Central memory CD4-positive, alpha-beta T cell (primary cell): Measurements from ENCODE around the gene CBFA2T3.

Source experiments
- DNase-seq: peaks from one replicate; pipeline ENCODE4 v3.0.0; 2022

Gene CBFA2T3

DNA sequence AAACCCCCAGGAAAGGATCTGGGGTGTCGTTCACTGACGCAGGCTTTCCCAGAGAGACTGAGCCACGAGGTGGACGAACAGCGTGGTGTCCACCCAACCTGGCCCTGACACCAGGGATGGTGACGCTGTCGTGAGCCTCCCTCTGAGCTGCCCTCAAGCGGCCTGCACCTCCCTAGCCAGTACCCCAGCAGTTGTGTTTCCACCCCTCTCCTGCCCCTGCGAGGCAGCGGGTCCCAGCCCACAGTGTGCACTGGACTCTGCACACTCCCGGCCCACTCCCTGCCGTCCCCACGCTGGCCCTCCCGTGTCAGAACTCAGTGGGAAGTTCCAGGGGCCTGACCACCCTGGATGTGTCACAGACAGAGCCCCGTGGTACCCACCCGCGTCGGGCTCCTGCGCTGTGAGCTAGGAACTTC is 39.8 kb downstream of the CBFA2T3 start:
- no peak for DNase-seq

DNA sequence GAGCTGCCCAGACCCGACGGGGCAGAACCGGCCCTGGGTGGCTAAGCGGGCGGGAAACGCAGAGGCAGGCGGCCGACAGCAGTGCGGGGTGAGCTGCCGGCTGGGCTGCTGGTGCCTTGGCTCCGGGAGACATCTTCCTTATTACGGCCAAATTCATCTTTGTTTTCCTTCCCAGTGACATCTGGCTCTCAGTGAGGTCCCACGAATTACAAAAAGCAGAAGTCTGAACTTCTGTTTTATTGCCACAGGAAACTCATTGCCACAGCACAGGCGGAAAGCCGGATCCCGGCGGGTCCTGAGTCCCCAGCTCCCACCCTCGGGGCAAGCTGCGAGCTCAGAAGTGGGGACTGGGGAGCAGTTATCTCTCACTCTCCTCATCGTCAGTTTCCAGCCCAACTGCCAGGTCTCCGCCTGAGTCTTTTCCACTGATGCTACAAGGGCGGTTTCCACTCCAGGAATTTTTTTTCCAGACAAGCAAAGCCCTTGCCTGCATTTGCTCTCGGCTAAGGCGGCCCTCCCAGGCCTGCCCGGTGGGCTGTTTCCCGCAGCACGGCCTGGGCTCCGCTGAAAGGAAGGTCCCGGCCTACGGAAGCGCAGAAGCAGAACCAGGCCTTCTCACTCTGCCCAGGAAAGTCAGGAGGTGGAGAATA is 40.3 kb downstream of the CBFA2T3 start:
- no peak for DNase-seq

DNA sequence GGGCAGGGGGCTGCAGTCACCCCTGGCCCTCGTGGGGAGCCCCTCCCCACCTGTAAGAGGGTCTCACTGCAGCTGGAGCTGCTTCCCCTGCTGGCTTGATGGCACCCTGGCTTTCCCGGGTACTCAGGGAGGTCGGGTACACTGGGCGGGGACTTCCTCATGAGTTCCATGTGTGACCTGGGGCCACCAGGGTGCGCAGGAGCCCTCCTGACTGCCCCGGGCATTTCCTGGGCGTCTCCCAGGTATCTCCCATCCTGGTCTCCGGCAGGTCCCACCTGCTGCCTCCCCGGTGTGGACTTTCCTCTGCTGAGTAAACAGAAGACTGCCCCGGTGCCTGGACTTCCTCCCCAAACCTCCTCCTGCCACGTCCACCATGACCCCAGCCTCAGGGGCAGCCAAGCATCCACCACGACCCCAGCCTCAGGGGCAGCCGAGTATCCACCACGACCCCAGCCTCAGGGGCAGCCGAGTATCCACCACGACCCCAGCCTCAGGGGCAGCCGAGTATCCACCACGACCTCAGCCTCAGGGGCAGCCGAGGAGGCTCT is 40.9 kb downstream of the CBFA2T3 start:
- DNase-seq, result no peak

DNA sequence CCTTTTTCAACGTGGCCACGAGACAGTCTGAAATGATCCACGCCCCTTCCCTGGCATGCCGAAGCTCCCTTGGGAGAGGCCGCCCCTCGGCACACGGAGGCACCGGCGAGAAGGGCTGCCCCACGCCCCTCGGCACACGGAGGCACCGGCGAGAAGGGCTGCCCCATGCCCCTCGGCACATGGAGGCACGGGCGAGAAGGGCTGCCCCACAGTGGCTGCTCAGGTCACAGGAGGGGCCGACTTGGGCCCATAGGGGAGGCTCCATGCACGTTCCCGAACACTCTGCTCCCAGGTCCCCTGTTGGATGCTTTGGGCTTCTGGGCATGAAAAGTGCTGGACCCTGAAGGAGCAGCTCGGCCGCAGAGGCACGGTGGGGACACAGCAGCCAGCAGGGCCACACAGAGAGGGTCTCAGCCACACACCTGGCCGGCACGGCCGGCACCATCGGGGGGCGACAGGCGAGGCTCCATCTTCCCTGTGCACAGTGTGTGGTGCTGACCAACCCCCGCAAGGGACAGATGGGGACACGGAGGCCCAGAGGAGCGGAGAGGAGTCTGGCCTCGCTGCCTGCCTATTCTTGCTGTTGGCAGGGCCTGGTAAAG is 42.8 kb downstream of the CBFA2T3 start:
- no peak for DNase-seq

DNA sequence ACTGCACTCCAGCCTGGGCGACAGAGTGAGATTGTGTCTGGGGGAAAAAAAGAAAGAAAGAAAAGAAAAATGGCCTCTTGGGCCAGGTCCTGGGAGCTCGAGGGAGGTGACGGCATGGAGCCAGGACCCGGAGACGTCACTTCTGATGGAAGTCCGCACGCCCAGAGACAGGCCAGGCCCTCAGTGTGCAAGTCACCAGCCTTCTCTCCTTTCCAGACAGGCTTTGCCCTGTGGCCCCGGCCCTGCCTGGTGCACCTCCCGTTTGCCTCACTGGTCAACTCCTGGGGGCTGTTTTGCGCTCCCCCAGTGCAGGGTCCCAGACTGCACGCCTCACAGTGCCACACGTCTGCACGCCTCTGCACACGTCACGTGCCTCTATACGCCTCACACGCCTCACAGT is 44.1 kb downstream of the CBFA2T3 start:
- no peak for DNase-seq

DNA sequence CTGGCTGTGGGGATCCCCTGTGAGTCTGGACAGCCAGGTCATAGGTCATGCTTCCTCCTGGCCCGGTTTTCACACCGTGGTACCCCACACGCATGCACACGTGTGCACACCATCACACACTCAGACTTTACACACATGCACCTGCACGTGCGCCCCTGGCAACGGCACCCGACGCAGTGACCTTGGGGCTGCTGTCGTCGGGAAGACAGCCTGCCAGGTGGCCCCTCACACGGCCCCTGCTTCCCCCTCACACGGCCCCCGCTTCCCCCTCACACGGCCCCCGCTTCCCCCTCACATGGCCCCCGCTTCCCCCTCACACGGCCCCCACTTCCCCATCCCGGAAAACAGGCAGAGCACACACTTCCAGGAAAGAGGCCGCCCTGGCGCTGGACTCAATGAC is 45.1 kb downstream of the CBFA2T3 start:
- no peak for DNase-seq

DNA sequence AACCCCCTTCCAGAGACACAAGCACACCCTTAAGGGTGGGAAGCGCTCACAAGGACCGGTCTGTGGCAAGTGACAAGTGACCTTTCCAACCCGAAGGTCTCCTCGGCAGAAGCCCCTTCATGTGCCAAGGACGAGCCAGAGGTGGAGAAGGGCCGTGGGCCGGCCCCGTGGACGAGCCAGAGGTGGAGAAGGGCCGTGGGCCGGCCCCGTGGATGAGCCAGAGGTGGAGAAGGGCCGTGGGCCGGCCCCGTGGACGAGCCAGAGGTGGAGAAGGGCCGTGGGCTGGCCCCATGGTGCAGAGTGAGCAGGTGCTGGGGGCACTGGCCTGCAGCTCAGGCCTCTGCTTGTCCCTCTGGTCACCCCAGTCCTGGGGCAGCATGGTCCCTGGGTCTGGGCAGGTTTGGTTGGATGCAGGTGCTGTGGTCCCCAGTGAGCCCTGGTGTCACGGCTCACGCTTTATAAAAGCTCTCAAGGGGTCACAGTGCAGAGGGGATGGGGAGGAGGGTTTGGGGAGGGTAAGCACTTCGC is 45.6 kb downstream of the CBFA2T3 start:
- no peak for DNase-seq

DNA sequence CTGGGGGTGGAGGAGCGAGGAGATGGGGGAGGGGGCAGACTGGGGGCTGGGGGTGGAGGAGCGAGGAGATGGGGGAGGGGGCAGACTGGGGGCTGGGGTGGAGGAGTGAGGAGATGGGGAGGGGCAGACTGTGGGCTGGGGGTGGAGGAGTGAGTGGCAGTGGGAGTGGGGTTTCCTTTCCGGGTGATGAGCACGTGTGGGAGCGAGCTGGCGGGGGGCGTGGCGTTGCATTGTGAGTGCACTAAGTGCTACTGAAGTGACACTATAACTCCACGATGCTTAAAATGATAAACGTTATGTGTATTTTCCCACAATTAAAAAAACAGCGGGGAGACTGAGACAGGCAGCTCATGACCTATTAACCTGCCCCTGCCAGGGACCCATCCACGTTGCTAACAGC is 46.3 kb downstream of the CBFA2T3 start:
- no peak for DNase-seq

DNA sequence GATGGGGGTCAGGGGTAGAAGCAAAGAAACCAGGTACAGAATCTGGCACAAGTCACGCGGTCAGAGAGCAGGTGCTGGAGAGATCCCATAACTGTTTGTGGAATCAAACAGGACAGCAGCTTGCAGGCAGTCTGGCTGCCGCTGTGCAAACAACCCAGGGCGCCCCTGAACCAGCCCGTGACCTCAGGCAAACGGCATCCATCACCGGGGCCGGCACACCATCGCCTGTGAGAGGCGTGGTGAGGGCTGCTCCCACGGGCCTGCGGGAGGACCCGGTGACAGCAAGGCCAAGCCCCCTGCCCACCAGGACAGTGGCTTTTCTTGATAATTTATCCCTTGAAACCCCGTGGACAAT is 47.9 kb downstream of the CBFA2T3 start:
- no peak for DNase-seq

DNA sequence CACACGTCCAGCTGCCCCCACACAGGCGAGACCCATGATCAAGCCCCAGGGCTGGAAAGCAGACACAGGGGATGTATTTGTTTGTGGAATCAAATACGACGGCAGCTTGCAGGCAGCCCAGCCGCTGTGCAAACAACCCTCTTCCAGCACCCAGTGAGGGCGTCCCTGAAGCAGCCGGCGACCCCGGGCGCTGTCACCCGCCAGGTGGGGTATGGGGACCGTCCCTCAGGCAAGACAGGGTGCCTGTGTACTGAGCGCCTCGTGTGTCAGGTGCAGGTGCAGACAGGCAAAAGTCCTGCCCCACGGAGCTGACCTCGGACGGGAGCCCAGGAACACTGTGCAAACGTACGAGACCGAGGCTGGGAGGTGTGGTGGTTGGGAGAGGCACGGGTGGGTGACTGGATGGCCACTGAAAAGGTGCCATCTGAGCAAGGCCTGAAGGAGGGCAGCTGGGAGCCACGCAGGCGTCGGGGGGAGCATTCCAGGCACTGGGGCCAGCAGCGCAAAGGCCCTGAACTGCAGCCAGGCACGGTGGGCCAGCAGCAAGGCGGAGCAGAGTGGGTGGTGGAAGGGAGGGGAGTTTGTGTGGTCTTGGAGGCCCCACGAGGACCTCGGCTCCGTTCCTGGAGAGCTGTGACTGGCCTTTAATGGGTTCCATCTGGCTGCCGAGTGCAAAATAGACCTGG is 48.5 kb downstream of the CBFA2T3 start:
- DNase-seq, result no peak

DNA sequence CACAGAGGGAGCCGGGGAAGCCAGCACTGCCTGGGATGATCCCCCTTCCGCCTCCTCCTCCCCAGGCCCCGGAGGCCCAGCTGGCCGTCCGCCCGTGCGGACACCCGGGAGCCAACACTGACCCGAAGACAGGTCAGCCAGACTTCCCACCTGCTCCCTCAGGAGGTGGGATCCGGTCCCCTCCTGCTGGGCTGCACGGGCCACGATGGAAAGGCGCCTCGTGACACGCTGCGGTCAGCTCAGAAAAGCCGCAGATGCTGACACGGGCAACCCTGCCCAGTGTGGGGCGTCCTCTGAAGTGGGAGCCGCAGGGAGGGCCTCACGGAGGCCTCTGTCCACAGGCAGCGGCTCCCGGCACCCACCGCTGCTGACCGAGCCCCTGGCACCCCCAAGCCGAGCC is 49.3 kb downstream of the CBFA2T3 start:
- no peak for DNase-seq

DNA sequence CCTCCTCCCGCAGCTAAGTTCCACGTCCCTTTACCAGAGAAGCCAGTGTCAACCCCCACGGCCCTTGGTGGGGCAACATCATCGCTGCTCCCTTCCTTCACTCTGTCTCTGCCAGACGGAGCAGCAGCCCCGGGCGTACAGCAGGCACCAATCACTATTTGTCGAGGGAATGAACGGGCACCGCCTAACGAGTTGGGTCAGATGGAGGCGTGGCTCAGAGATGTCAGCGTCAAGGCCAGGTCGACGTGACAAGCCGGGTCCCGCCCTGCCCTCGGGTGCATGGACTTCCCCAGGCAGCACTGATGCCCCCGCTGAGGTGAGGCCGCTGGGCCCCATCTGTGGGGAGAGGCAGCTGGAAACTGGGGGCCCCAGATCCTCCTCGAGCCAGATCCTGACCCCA is 50.0 kb downstream of the CBFA2T3 start:
- DNase-seq, result no peak

DNA sequence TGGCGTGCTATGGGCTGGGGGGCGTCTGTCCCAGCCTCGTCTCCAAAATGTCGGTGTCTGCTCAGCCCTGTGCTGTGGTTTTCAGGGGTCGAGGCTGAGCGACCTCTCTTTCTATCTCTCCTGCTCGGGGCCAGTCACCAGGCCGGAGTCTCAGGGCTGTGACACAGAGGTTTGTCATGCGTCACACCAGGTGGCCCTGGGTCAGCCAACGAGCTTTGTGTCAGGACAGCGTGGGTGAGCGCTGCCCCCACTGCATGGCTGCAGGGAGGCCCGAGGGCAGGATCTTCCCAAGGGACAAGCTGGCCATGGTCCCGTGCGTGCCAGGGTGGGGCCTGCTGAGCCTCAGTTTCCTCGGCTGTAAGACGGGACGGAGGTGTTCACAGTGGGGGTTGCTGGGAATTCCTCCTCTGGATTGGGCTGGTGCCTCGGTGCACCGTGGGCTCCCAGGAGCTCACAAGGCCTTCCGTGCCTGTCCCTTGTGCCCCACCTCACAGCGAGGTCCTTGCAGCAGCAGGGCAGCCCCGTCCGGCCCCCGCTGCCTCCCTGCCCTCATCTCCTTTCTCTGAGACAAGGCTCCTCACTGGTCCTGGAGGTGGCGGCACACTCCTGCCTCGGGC is 50.5 kb downstream of the CBFA2T3 start:
- no peak for DNase-seq

DNA sequence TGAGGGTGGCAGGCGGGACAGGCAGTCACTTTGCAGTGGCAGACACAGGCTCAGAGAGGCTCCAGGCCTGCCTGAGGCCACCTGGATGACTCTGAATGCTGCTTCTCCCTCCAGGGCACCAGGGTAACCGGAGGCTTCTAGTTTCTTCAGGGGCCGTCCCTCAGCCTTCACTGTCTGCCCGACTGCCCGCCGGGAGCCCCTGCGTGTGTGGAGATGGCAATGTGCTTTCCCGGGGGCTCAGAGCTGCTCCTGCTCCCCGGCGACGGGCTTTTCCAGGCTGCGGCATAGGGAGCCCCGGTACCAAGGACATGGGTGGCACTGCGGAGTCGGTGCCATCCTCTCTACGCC is 51.5 kb downstream of the CBFA2T3 start:
- no peak for DNase-seq

DNA sequence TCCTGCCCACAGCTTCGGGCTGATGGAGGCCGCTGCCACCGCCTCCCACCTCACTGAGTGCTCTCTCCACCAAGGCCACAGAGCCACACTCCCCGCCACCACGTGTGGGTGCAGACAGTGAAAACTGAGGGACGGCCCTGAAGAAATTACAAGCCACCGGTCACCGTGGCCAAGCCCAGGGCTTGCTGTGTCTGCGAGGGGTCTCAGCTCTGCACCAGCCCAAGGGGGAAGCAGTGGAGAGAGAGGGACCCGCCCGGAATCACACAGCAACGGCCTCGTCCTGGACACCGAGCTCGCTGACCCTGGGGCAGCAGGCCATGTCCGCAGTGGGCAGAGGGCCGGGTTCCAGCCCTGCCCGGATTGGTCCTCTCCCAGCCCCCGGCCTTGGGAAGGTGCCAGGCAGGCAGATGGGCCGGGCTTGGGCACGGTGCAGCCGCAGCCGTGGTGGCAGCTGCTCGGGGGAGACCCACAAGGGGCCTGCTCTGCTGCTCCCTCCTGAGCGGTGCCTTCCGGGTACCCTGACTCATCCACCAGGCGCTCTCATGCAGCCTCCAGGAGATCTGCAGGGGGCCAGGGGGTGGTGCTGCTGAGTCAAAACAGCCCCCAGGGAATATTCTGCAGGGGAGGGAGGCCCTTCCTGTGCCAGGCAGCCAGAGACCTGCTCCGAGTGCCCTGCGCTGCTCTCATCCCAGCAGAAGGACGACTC is 52.0 kb downstream of the CBFA2T3 start:
- DNase-seq, result no peak

DNA sequence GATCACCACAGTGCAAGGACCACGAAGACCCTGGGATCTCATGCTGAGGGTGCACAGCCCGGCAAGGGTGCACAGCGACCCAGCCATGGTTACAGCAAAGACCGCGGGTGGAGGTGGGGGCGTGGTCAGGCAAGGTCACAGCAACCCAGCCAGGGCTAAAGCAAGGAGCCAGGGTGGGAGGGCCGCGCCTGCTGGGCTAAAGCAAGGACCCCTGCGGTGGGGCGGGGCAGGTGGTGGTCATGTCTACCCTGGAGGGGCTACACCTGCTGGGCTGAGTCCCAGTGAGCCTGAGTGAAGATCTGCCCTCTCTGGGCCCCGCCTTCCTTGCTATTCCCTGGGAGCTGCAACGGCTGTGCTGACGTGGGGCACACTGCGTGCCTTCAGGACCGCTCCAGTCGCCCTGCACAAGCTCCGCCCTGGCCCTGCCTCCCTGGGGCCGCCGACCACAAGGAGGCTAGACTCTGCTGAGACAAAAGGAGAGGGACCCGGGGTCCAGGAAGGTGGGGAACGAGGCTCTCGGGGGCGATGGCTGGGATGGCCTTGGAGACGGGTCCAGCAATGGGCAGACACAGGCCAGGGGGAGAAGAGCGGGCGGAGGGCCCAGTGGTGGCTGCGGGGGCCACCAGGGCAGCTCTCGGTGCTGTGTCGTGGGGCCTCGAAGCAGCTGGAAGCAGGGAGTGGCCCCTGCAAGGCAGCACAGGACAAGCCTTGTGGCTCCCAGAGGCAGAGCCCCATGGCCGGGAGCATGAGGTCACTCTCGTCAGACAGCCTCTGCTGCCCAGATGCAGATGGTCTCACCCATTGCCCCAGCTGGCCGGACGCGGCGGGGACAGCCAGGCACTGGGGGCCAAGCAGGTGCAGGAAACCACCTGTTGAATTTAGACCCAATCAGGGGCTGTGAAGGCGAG is 52.8 kb downstream of the CBFA2T3 start:
- no peak for DNase-seq

DNA sequence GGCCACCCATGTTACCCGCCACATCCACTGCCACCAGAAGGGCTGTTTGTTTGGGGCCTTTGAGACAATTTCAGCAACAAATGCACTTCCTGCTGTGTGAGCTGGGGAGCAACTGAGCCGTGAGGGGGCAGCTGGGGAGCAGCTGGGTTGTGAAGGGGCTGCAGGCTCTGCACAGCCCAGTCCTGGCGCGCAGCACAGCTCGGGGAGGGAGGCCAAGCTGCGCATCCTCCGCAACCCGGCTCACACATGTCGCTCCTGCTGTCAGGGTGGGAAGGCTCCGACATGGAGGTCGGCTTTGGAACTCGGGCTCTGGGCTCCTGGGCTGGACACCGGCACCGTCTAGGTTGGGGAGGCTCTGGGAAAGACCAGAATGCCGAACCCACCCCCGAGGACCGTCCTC is 53.6 kb downstream of the CBFA2T3 start:
- DNase-seq, result no peak

DNA sequence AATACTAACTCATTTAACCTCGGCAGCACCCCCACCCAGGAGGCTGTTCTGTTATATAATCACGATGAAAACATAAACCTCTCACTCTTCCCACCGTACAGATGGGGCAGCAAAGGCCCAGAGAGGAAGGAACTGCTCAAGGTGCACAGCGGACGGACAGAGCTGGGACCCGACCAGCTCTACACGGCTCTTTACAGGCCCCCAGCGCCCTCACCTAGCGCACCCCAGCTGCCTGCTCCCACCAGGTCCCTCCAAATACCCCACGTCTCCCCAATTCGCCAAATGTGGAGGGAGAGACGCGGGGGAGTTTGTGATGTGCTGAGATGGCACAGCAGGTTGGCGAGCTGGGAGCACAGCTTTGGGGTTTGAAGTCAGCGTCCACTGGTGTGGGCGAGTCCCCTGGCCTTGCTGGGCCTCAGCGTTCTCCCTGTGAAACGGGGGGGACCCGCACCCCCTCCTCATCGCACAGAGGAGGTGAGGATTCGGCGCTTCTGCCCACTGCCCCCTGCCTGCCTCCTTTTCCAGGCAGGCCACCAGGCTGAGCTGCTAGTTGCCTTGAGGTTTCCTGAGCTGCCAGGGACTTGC is 54.1 kb downstream of the CBFA2T3 start:
- DNase-seq, result no peak

DNA sequence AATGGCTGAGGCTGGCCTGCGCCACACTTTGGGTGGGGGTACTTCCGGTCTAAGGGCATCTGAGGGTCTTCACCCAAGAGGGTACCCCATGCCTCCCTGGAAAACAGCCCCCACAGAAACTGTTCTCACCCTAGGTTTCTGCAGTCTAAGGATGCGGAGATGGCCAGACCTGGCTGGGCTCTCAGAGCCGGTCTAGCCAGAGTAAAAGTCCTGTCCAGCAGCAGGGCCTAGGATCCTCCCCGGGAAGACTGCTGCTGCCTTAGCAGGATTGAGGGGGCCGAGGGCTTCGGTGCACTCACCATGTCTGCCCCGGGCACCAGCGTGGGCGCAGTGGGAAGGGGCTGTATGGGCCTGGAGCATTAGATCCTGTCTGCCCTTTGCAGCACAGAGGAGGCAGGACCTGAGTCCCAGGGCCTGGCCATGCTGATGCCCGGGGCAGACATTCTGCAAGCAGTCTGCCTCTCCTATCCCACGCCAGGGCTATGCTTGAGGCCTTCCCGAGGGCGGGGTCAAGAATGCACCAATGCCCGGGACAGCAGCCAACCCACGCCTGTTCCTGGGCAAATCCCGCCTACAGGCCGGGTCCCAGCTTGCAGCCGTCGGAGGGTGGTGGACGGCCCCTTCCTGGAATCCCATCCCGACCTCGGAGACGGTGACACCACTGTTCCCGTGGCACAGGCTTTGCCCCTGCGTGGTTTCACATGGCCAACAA is 54.7 kb downstream of the CBFA2T3 start:
- DNase-seq, result no peak

DNA sequence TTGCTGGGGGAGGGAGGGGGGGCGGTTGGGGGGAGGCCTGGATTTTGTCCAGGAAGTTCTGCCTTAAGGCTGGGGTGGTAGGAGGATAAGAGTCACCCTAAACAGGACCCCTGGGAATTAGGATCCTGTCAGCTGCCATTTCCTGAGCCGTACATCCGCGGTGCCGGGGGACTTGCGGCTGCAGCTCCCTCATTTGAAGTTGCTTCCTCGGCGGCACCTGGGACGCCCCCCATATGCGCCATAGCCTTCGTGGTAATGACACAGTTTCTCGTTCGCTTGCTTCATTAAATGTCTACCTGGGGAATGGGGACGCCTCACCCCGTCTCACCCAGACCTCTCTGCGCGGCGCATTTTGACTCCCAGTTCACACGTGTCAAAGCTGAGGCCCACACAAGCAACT is 55.4 kb downstream of the CBFA2T3 start:
- no peak for DNase-seq
